Measurements from ENCODE around the gene ITIH1.

GRCh38 chr3:52754373-52754772 is 23.0 kb upstream of the ITIH1 start:
- no peak for TF ChIP-seq CTCF (IDR thresholded peaks at IDR 0.05)
- TF ChIP-seq, protein P1, sequence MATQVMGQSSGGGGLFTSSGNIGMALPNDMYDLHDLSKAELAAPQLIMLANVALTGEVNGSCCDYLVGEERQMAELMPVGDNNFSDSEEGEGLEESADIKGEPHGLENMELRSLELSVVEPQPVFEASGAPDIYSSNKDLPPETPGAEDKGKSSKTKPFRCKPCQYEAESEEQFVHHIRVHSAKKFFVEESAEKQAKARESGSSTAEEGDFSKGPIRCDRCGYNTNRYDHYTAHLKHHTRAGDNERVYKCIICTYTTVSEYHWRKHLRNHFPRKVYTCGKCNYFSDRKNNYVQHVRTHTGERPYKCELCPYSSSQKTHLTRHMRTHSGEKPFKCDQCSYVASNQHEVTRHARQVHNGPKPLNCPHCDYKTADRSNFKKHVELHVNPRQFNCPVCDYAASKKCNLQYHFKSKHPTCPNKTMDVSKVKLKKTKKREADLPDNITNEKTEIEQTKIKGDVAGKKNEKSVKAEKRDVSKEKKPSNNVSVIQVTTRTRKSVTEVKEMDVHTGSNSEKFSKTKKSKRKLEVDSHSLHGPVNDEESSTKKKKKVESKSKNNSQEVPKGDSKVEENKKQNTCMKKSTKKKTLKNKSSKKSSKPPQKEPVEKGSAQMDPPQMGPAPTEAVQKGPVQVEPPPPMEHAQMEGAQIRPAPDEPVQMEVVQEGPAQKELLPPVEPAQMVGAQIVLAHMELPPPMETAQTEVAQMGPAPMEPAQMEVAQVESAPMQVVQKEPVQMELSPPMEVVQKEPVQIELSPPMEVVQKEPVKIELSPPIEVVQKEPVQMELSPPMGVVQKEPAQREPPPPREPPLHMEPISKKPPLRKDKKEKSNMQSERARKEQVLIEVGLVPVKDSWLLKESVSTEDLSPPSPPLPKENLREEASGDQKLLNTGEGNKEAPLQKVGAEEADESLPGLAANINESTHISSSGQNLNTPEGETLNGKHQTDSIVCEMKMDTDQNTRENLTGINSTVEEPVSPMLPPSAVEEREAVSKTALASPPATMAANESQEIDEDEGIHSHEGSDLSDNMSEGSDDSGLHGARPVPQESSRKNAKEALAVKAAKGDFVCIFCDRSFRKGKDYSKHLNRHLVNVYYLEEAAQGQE (IDR thresholded peaks at IDR 0.05; ENCODE audit: insufficient read depth in 1 of 2, low read depth in 2 of 2, low read length in 1 of 2): no peak

Data from Panc1 (cell line).